ENCODE measurements around the gene C4orf50.

DNA sequence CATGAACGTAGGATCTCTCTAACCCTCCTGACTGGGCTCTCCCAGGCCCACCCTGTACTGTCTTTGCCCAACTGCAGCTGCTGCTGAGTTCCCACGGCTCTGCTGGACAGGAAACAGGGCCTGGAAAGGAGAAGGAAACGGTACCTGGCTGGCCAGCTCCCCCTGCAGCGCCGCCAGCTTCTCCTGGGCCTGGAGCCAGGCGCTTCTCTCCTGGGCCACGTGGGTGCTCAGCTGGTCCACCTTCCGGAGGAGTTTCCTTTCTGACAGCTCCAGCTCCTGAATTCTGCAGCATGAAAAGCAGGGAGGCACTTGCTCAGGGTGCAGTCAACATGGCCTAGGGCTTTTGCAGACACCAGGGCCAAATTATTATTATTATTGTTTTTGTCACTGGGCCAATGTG lies 6.5 kb downstream of the C4orf50 start:
- TF ChIP-seq, protein P1, sequence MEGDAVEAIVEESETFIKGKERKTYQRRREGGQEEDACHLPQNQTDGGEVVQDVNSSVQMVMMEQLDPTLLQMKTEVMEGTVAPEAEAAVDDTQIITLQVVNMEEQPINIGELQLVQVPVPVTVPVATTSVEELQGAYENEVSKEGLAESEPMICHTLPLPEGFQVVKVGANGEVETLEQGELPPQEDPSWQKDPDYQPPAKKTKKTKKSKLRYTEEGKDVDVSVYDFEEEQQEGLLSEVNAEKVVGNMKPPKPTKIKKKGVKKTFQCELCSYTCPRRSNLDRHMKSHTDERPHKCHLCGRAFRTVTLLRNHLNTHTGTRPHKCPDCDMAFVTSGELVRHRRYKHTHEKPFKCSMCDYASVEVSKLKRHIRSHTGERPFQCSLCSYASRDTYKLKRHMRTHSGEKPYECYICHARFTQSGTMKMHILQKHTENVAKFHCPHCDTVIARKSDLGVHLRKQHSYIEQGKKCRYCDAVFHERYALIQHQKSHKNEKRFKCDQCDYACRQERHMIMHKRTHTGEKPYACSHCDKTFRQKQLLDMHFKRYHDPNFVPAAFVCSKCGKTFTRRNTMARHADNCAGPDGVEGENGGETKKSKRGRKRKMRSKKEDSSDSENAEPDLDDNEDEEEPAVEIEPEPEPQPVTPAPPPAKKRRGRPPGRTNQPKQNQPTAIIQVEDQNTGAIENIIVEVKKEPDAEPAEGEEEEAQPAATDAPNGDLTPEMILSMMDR (IDR thresholded peaks at IDR 0.05), result no peak
- no peak for TF ChIP-seq POLR2A (IDR thresholded peaks at IDR 0.05)
